NOMO-1 treated with dmso at 0.1 percent for 144 hours (cell line): ENCODE measurements around the gene TMEM126B.

Experiments
- DNase-seq: peaks from one replicate; lab custom pipeline; 2025; ENCODE audit not compliant: unreplicated experiment; lab: John Stamatoyannopoulos, UW

Gene TMEM126B

GRCh38 chr11:85682330-85683305, 54.2 kb downstream of the TMEM126B start:
- DNase-seq: no peak

GRCh38 chr11:85685125-85685819, 56.9 kb downstream of the TMEM126B start:
- no peak for DNase-seq

GRCh38 chr11:85685820-85686459, 57.5 kb downstream of the TMEM126B start, which contains the start of gene CCDC89:
Gene CCDC89, minus strand, starts transcription at chr11:85686195. Its CDS starts 65 bp downstream, at chr11:85686130.
- no peak for DNase-seq
